GM21528 (cell line): ENCODE data around the gene GPR65.

Experiments used
- ATAC-seq: cut with Tn5 transposase; IDR thresholded peaks from one replicate; pipeline ENCODE4 v1.9.1; 2021; ENCODE audit warnings: mild to moderate bottlenecking, moderate library complexity; ENCODE audit not compliant: unreplicated experiment, low FRiP score

GPR65 gene

GRCh38 chr14:88036422-88036821 lies 31.5 kb downstream of the GPR65 start:
- ATAC-seq = no peak

- no peak for ATAC-seq
These were observed 32.4 kb downstream of the GPR65 start for GRCh38 chr14:88037325-88037724.

GRCh38 chr14:88039197-88039596 lies 34.3 kb downstream of the GPR65 start:
- ATAC-seq = no peak

- ATAC-seq = no peak
These were observed 35.2 kb downstream of the GPR65 start for GRCh38 chr14:88040146-88040545.

- no peak for ATAC-seq
These were observed 38.9 kb downstream of the GPR65 start for GRCh38 chr14:88043529-88044443.

GRCh38 chr14:88044444-88044758 lies 39.5 kb downstream of the GPR65 start:
- ATAC-seq = no peak

GRCh38 chr14:88044776-88045446 lies 40.0 kb downstream of the GPR65 start:
- ATAC-seq = no peak

- ATAC-seq = no peak
These were observed 40.8 kb downstream of the GPR65 start for GRCh38 chr14:88045705-88046104.

- ATAC-seq = no peak
These were observed 43.4 kb downstream of the GPR65 start for GRCh38 chr14:88048351-88048750.

- ATAC-seq = no peak
These were observed 44.3 kb downstream of the GPR65 start for GRCh38 chr14:88049266-88049665.

- ATAC-seq = no peak
These were observed 45.0 kb downstream of the GPR65 start for GRCh38 chr14:88049936-88050335.

GRCh38 chr14:88060576-88060975 lies 55.6 kb downstream of the GPR65 start:
- no peak for ATAC-seq

- ATAC-seq = no peak
These were observed 58.9 kb downstream of the GPR65 start for GRCh38 chr14:88063811-88064210.
